GM21390 (cell line): ENCODE data around the gene ITGB2.
"Not testable (repeated sequence)": the region's sequence is repeated elsewhere in the genome, so short reads cannot be mapped to it uniquely, and the experiment has no call there.

Source experiments
- ATAC-seq: cut with Tn5 transposase; IDR thresholded peaks from one replicate; pipeline ENCODE4 v1.9.1; 2021; ENCODE audit not compliant: unreplicated experiment

ITGB2 gene

GRCh38 chr21:44887126-44887806 lies 33.4 kb downstream of the ITGB2 start:
- no peak for ATAC-seq

- no peak for ATAC-seq
Observed at GRCh38 chr21:44886113-44887075, 34.3 kb downstream of the ITGB2 start.

- ATAC-seq = no peak
Observed at GRCh38 chr21:44885615-44886014, 35.1 kb downstream of the ITGB2 start.

GRCh38 chr21:44884097-44884496 lies 36.6 kb downstream of the ITGB2 start:
- ATAC-seq = no peak

GRCh38 chr21:44883250-44883649 lies 37.4 kb downstream of the ITGB2 start:
- ATAC-seq = no peak

- no peak for ATAC-seq
Observed at GRCh38 chr21:44881198-44881872, 39.4 kb downstream of the ITGB2 start.

- ATAC-seq = no peak
Observed at GRCh38 chr21:44880405-44881197, 40.1 kb downstream of the ITGB2 start.

- not testable (repeated sequence) for ATAC-seq
Observed at GRCh38 chr21:44879238-44879637, 41.5 kb downstream of the ITGB2 start.

- no peak for ATAC-seq
Observed at GRCh38 chr21:44878053-44878982, 42.4 kb downstream of the ITGB2 start.

GRCh38 chr21:44876849-44877575 lies 43.7 kb downstream of the ITGB2 start:
- no peak for ATAC-seq

GRCh38 chr21:44875316-44875700 lies 45.4 kb downstream of the ITGB2 start:
- no peak for ATAC-seq

GRCh38 chr21:44874497-44875315 lies 46.0 kb downstream of the ITGB2 start:
- ATAC-seq = no peak

GRCh38 chr21:44874240-44874496 lies 46.5 kb downstream of the ITGB2 start:
- ATAC-seq = no peak

GRCh38 chr21:44873356-44874239 lies 47.1 kb downstream of the ITGB2 start, which contains the start of gene PTTG1IP:
TSS of gene PTTG1IP (minus strand) at chr21:44873690. CDS start at chr21:44873616, 74 bp downstream.
- ATAC-seq = peak; percentile 65

- ATAC-seq = peak; percentile 8
Observed at GRCh38 chr21:44872649-44873355, 47.9 kb downstream of the ITGB2 start.

GRCh38 chr21:44872323-44872648 lies 48.4 kb downstream of the ITGB2 start:
- no peak for ATAC-seq
